Activated CD8-positive, alpha-beta memory T cell treated with anti-CD3 and anti-CD28 coated beads for 48 hours (primary cell): Measurements from ENCODE around the gene PCSK1N.

Experiments
- DNase-seq, 3 experiments: peaks; one replicate each; pipeline ENCODE4 v3.0.0-alpha.2; 2020; ENCODE audit warnings: low read depth in 2 of 3, low spot score in 2 of 3

PCSK1N gene

GRCh38 chrX:48791063-48791820 is 44.2 kb downstream of the PCSK1N start:
- DNase-seq = no peak

DNA sequence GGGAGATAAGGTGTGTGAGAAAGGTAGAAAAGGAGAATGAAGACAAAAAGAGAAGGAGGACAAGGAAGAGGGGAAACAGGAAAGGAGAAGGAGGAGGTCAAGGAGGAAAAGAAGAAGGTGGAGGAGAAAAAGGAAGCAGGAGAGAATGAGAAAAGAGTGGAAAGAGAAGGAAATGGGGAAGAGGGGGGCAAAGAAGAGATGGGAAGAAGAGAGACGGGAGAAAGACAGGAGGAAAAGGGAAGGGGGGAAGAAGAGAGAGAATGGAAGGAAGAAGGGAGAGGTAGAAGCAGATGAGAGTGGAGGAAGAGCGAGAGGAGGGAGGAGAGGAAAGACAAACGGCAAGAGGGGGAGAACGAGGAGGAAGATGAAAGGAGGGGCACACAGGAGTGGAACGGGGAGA is 44.9 kb downstream of the PCSK1N start:
- DNase-seq = no peak

- no peak for DNase-seq
Measured at GRCh38 chrX:48789366-48790220, 45.8 kb downstream of the PCSK1N start.

DNA sequence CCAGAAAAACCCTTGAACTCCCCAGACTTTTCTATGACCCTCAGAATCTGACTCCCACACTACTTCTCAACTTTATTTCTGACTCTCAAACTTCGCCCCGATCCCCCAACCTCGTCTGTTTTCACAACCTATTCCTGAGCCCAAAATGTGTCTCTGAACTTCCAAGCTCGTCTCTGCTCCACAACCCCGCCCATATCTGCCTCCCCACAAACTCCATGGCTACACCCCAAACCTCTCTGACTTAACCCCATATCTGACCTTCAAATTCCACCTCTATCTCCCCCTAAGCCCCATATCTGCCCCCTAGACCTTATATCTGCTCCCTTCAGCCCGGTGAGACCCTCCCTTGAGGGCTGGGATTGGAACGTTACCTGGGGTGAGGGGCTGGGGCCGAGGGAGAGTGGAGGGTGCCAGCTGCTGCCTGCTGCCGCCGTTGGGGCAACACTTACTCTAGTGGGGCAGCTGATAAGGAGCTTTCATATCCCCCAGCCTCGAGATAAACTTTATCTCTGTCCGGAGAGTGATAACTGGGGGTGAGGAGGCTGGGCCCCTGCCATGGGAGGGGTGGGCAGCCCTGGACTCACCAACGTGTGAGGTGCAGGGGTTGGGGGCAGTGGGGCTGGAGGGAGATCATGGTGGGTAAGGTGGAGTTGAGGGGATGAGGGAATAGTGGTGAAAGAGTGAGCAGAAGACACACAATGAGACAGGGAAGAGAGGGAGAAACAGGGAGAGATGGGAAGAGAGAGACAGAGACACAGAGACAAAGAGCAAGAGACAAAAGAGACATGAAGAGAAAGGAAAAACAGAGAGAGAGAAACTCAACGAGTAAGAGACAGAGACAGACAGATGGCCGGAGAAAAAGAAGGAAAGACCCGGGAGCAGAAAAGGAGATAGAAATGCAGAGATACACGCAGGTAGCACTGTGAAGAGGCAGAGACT is 47.6 kb downstream of the PCSK1N start:
- DNase-seq = no peak

DNA sequence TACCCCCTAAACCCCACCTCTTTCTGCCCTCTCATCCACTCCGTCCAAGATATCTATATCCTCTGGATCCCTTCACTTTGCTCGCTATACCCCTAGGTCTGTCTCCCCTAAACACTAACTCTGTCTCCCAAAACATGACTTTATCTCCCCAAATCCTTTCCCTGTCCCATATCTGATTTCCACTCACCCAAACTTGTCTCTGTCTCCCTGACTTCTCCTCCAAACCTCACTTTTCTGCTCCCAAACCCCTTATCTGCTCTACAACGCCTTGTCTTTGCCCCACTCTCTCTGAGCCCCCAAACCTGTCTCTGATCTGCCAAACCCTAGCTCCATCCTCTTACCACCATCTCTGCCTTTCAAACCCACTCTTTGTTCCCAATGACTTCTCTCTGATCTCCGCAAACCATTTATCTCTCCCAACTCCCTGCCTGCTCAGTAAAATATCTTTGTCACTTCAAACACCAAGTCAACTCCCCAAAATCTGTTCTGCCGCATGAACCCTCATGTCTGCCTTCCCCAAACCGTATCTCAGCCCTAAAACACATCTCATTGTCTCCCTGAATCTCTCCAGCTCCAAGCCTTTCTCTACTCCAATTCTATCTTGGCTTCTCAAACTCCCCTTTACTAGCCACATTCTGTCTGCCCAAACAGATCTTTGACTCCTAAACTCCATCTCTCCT is 48.4 kb downstream of the PCSK1N start:
- DNase-seq = no peak

GRCh38 chrX:48786341-48786800 is 49.0 kb downstream of the PCSK1N start, which contains the start of gene GATA1:
GATA1 (plus strand) TSS chrX:48786590; CDS start chrX:48791110, 4,520 bp downstream.
- no peak for DNase-seq

DNA sequence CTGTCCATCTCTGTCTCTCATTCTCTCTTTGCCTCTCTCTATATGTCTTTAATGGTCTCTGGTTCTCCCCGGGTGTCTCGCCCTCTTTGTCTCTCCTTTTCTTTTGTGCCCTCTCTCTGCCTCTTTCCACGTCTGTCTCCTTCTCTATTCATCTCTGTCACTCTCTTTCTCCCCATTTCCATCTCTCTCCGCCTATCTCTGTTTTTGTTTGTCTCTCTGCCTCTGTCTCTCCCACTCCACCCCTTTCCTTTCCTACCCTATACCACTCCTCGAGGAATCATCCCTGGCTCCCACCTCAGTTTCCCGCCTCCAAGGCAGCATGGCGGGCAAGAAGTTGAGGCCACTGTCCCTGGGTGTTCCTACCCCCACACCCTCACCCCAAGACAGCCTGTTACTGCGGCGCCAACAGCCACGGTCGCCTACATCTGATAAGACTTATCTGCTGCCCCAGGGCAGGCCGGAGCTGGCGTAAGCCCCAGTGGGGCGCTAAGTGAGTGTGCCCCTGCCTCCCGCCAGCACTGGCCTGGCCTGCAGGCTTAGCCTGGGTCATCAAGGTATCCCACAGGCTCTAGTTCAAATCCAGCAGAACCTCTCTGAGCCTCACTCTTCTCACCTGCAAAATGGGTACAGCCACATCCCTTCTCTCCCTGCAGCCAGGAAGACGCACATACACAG is 49.7 kb downstream of the PCSK1N start:
- no peak for DNase-seq

DNA sequence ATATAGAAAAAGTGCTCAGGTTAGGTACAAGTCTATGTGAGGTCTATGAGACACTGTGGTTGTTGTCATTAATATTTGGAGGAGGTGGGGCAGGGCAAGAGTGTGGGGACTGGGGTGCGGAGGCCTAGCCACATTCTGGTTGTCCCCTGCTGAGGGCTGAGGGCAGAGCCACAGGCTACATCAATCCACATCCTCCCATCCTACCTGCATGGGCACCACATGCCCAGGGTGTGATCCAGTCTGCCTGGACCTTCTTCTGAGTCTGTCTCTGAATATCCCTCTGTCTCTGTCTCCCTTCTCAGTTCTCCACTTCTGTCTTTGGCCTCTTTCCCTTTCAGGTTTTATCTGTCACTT is 50.2 kb downstream of the PCSK1N start:
- no peak for DNase-seq

- DNase-seq = no peak
Measured at GRCh38 chrX:48784726-48785125, 50.7 kb downstream of the PCSK1N start.

DNA sequence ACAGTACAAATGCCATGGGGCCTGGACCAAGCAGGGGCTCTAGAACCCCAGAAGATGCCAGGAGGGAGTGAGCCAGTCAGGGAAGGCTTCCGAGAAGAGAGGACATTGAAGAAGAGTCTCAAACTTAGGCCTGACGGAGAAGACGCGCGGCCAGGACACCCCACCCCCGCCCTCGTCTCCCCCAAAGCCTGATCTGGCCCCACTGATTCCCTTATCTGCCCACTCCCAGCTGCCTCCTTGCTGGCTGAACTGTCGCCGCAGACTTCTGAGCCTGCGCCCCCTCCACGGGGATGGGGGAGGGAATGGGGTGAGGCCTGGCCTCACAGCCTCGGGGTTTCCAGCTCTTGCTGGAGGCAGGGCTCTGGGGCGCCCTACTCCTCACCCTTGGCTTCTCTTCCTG is 52.6 kb downstream of the PCSK1N start:
- no peak for DNase-seq

GRCh38 chrX:48782216-48782615 is 53.2 kb downstream of the PCSK1N start:
- no peak for DNase-seq

- DNase-seq = no peak
Measured at GRCh38 chrX:48781705-48782104, 53.7 kb downstream of the PCSK1N start.
